ENCODE results near the gene PWWP3B. TPM values are rescaled to one million over a fixed set of nuclear protein-coding genes. Genes with fewer than 3 reads are reported as not detected.
"Not testable (repeated sequence)": the region's sequence is repeated elsewhere in the genome, so short reads cannot be mapped to it uniquely, and the experiment has no call there.

PWWP3B gene
- total RNA-seq, 5 donors from 2014 or later (not counting 1 experiment from before 2014, with no cell fraction given), result 0.06 to 0.07 TPM; not detected in 3

- no CpG with 5 or more reads among the region's 3 CpGs for WGBS (ENCODE audit: insufficient coverage)
- no peak overlapping the region for H3K4me3 ChIP-seq (ENCODE audit: control insufficient read depth in 1 of 2, extremely low read depth in 1 of 2, low read length in 1 of 2)
- H3K27me3 ChIP-seq (replicated peaks in 1 of 2; ENCODE audit: control insufficient read depth in 2 of 2, extremely low read depth in 1 of 2, insufficient read depth in 2 of 2, low read length in 1 of 2), result no peaks in the 10 kb centered on the region
- DNase-seq, result no peak
- Mint-ChIP-seq H3K36me3 (no peaks in the 10 kb centered on the region), H3K4me1 (no peaks in the 10 kb centered on the region), H3K9me3 (no peaks in the 10 kb centered on the region), H3K4me3 (no peak overlapping the region), H3K27ac (no peak overlapping the region), H3K27me3 (peaks cover 0 to 12% of the 10 kb centered on the region in 2 donors)
- no peaks in the 10 kb centered on the region for H3K9me3 ChIP-seq
- ATAC-seq (replicated peaks in 1 of 4), result no peak
- ChIA-PET POLR2A (no interaction called here), CTCF (no interaction called here)
- H3K36me3 ChIP-seq (ENCODE audit: control insufficient read depth in 2 of 2, extremely low read depth in 1 of 2, insufficient read depth in 1 of 2, low read length in 1 of 2), result no peaks in the 10 kb centered on the region
- no peak overlapping the region for H3K27ac ChIP-seq (ENCODE audit: low read length)
- H3K4me1 ChIP-seq (ENCODE audit: control insufficient read depth in 1 of 2, extremely low read depth in 1 of 2, insufficient read depth in 2 of 2, low read length in 2 of 2), result no peaks in the 10 kb centered on the region
Observed at GRCh38 chrX:106171293-106171820, 3.3 kb downstream of the PWWP3B start.

GRCh38 chrX:106177106-106177981 lies 9.2 kb downstream of the PWWP3B start:
- POLR2A ChIA-PET, result no interaction called here

GRCh38 chrX:106177982-106178321 lies 9.8 kb downstream of the PWWP3B start:
- H3K9me3 ChIP-seq, result no peaks in the 10 kb centered on the region
- Mint-ChIP-seq H3K9me3 (no peaks in the 10 kb centered on the region), H3K36me3 (no peaks in the 10 kb centered on the region), H3K4me3 (no peak overlapping the region), H3K27ac (no peak overlapping the region), H3K27me3 (peaks cover 0 to 10% of the 10 kb centered on the region in 2 donors), H3K4me1 (no peaks in the 10 kb centered on the region)
- no peak overlapping the region for H3K4me3 ChIP-seq (ENCODE audit: control insufficient read depth in 1 of 2, extremely low read depth in 1 of 2, low read length in 1 of 2)
- H3K27me3 ChIP-seq (replicated peaks in 1 of 2; ENCODE audit: control insufficient read depth in 2 of 2, extremely low read depth in 1 of 2, insufficient read depth in 2 of 2, low read length in 1 of 2), result no peaks in the 10 kb centered on the region
- no peaks in the 10 kb centered on the region for H3K4me1 ChIP-seq (ENCODE audit: control insufficient read depth in 1 of 2, extremely low read depth in 1 of 2, insufficient read depth in 2 of 2, low read length in 2 of 2)
- WGBS (ENCODE audit: insufficient coverage), result no CpG with 5 or more reads among the region's 4 CpGs
- ChIA-PET POLR2A (no interaction called here), CTCF (no interaction called here)
- H3K27ac ChIP-seq (ENCODE audit: low read length), result no peak overlapping the region
- ATAC-seq (replicated peaks in 1 of 4) (no peak), DNase-seq (no peak)
- H3K36me3 ChIP-seq (ENCODE audit: control insufficient read depth in 2 of 2, extremely low read depth in 1 of 2, insufficient read depth in 1 of 2, low read length in 1 of 2), result no peaks in the 10 kb centered on the region

More at GRCh38 chrX:106177106-106177981, 9.2 kb downstream of the PWWP3B start:
- CTCF ChIA-PET, result no interaction called here
- Mint-ChIP-seq H3K4me3 (no peak overlapping the region), H3K9me3 (no peaks in the 10 kb centered on the region), H3K4me1 (no peaks in the 10 kb centered on the region), H3K36me3 (no peaks in the 10 kb centered on the region), H3K27ac (no peak overlapping the region), H3K27me3 (peaks cover 0 to 10% of the 10 kb centered on the region in 2 donors)
- Histone ChIP-seq H3K27me3 (replicated peaks in 1 of 2; ENCODE audit: control insufficient read depth in 2 of 2, extremely low read depth in 1 of 2, insufficient read depth in 2 of 2, low read length in 1 of 2) (no peaks in the 10 kb centered on the region), H3K9me3 (no peaks in the 10 kb centered on the region), H3K4me1 (ENCODE audit: control insufficient read depth in 1 of 2, extremely low read depth in 1 of 2, insufficient read depth in 2 of 2, low read length in 2 of 2) (no peaks in the 10 kb centered on the region), H3K27ac (ENCODE audit: low read length) (no peak overlapping the region), H3K4me3 (ENCODE audit: control insufficient read depth in 1 of 2, extremely low read depth in 1 of 2, low read length in 1 of 2) (no peak overlapping the region), H3K36me3 (ENCODE audit: control insufficient read depth in 2 of 2, extremely low read depth in 1 of 2, insufficient read depth in 1 of 2, low read length in 1 of 2) (no peaks in the 10 kb centered on the region)
- ATAC-seq (replicated peaks in 1 of 4), result no peak
- whole genome bisulfite sequencing (ENCODE audit: insufficient coverage), result 13% methylated on average over 3 of the region's 22 CpGs
- DNase-seq, result no peak

GRCh38 chrX:106178826-106179225 lies 10.7 kb downstream of the PWWP3B start:
- no peak overlapping the region for H3K27ac Mint-ChIP-seq
- H3K9me3 ChIP-seq, result no peaks in the 10 kb centered on the region
- no peaks in the 10 kb centered on the region for H3K4me1 Mint-ChIP-seq
- no peaks in the 10 kb centered on the region for H3K4me1 ChIP-seq (ENCODE audit: control insufficient read depth in 1 of 2, extremely low read depth in 1 of 2, insufficient read depth in 2 of 2, low read length in 2 of 2)
- WGBS (ENCODE audit: insufficient coverage), result no CpG with 5 or more reads among the region's 5 CpGs
- no peaks in the 10 kb centered on the region for H3K36me3 ChIP-seq (ENCODE audit: control insufficient read depth in 2 of 2, extremely low read depth in 1 of 2, insufficient read depth in 1 of 2, low read length in 1 of 2)
- no peak overlapping the region for H3K27ac ChIP-seq (ENCODE audit: low read length)
- ChIA-PET POLR2A (no interaction called here), CTCF (no interaction called here)
- no peak for DNase-seq
- no peak overlapping the region for H3K4me3 Mint-ChIP-seq
- no peaks in the 10 kb centered on the region for H3K27me3 ChIP-seq (replicated peaks in 1 of 2; ENCODE audit: control insufficient read depth in 2 of 2, extremely low read depth in 1 of 2, insufficient read depth in 2 of 2, low read length in 1 of 2)
- H3K36me3 Mint-ChIP-seq, result no peaks in the 10 kb centered on the region
- peaks cover 0 to 10% of the 10 kb centered on the region in 2 donors for H3K27me3 Mint-ChIP-seq
- no peak for ATAC-seq (replicated peaks in 1 of 4)
- H3K9me3 Mint-ChIP-seq, result no peaks in the 10 kb centered on the region
- no peak overlapping the region for H3K4me3 ChIP-seq (ENCODE audit: control insufficient read depth in 1 of 2, extremely low read depth in 1 of 2, low read length in 1 of 2)

- H3K27me3 ChIP-seq (replicated peaks in 1 of 2; ENCODE audit: control insufficient read depth in 2 of 2, extremely low read depth in 1 of 2, insufficient read depth in 2 of 2, low read length in 1 of 2); H3K9me3 ChIP-seq; H3K36me3 ChIP-seq (ENCODE audit: control insufficient read depth in 2 of 2, extremely low read depth in 1 of 2, insufficient read depth in 1 of 2, low read length in 1 of 2); H3K36me3 Mint-ChIP-seq; H3K4me1 Mint-ChIP-seq; POLR2A ChIA-PET; H3K27ac ChIP-seq (ENCODE audit: low read length); ATAC-seq (replicated peaks in 1 of 4); H3K27ac Mint-ChIP-seq; H3K4me3 ChIP-seq (ENCODE audit: control insufficient read depth in 1 of 2, extremely low read depth in 1 of 2, low read length in 1 of 2); CTCF ChIA-PET; H3K9me3 Mint-ChIP-seq; H3K4me3 Mint-ChIP-seq; DNase-seq; H3K27me3 Mint-ChIP-seq; H3K4me1 ChIP-seq (ENCODE audit: control insufficient read depth in 1 of 2, extremely low read depth in 1 of 2, insufficient read depth in 2 of 2, low read length in 2 of 2): not testable (repeated sequence)
- WGBS (ENCODE audit: insufficient coverage), result 87% methylated on average over 3 of the region's 6 CpGs
Observed at GRCh38 chrX:106183685-106184084, 15.6 kb downstream of the PWWP3B start.

- ATAC-seq (replicated peaks in 1 of 4) (no peak), DNase-seq (no peak)
- peaks cover 0 to 20% of the 10 kb centered on the region in 2 donors for H3K27me3 Mint-ChIP-seq
- Histone ChIP-seq H3K27me3 (replicated peaks in 1 of 2; ENCODE audit: control insufficient read depth in 2 of 2, extremely low read depth in 1 of 2, insufficient read depth in 2 of 2, low read length in 1 of 2) (no peaks in the 10 kb centered on the region), H3K27ac (ENCODE audit: low read length) (no peak overlapping the region), H3K36me3 (ENCODE audit: control insufficient read depth in 2 of 2, extremely low read depth in 1 of 2, insufficient read depth in 1 of 2, low read length in 1 of 2) (no peaks in the 10 kb centered on the region), H3K9me3 (no peaks in the 10 kb centered on the region), H3K4me3 (ENCODE audit: control insufficient read depth in 1 of 2, extremely low read depth in 1 of 2, low read length in 1 of 2) (no peak overlapping the region), H3K4me1 (ENCODE audit: control insufficient read depth in 1 of 2, extremely low read depth in 1 of 2, insufficient read depth in 2 of 2, low read length in 2 of 2) (no peaks in the 10 kb centered on the region)
- CTCF ChIA-PET, result no interaction called here
- POLR2A ChIA-PET, result no interaction called here
- no peak overlapping the region for H3K4me3 Mint-ChIP-seq
- no peaks in the 10 kb centered on the region for H3K9me3 Mint-ChIP-seq
- no peaks in the 10 kb centered on the region for H3K36me3 Mint-ChIP-seq
- no peaks in the 10 kb centered on the region for H3K4me1 Mint-ChIP-seq
- no CpG with 5 or more reads among the region's 3 CpGs for WGBS (ENCODE audit: insufficient coverage)
- no peak overlapping the region for H3K27ac Mint-ChIP-seq
Observed at GRCh38 chrX:106201502-106202178, 33.5 kb downstream of the PWWP3B start.
